Heart right ventricle (tissue), 16 donors: ENCODE results near the gene PADI1. TPM values are rescaled to one million over a fixed set of nuclear protein-coding genes. Genes with fewer than 3 reads are reported as not detected.

Experiments
- ATAC-seq, 8 donors: fragments of 200-7000 bp; cut with Tn5 transposase; one replicate each; pipeline ENCODE4 v1.9.1; 2020; ENCODE audit warnings: mild to moderate bottlenecking in 8 of 8, moderate library complexity in 8 of 8, moderate number of reproducible peaks in 1 of 8
- DNase-seq, 2 donors: peaks; one replicate each; pipeline ENCODE4 v3.0.0-alpha.2; 2020
- H3K27ac ChIP-seq, 10 donors: fragments of 200-600 bp; sonication (generic) in 2 of 10; one replicate each; pipeline versions ENCODE4 v1.5.0 to v1.8.0; 2020 to 2022; ENCODE audit warnings: mild to moderate bottlenecking in 3 of 10
- H3K27me3 ChIP-seq, 7 donors: fragments of 200-600 bp; one replicate each; pipeline ENCODE4 v1.8.0; 2021 to 2022; ENCODE audit warnings: mild to moderate bottlenecking in 2 of 7
- H3K36me3 ChIP-seq, 9 donors: fragments of 200-600 bp; sonication (generic) in 1 of 9; one replicate each; pipeline versions ENCODE4 v1.5.0 to v1.8.0; 2020 to 2022; ENCODE audit warnings: mild to moderate bottlenecking in 2 of 9
- H3K4me1 ChIP-seq, 9 donors: fragments of 200-600 bp; sonication (generic) in 1 of 9; one replicate each; pipeline versions ENCODE4 v1.5.0 to v1.8.0; 2020 to 2022; ENCODE audit warnings: mild to moderate bottlenecking in 4 of 9
- H3K4me3 ChIP-seq, 10 donors: fragments of 200-600 bp; sonication (generic) in 2 of 10; one replicate each; pipeline versions ENCODE4 v1.5.0 to v1.8.0; 2020 to 2022; ENCODE audit warnings: mild to moderate bottlenecking in 7 of 10, moderate library complexity in 2 of 10
- H3K9me3 ChIP-seq, 11 donors: fragments of 200-600 bp in 10 of 11; sonication (generic) in 2 of 11; one replicate each; pipeline versions ENCODE4 v1.5.0 to v1.8.0; 2013 to 2022; ENCODE audit warnings: mild to moderate bottlenecking in 2 of 11, control low read depth in 1 of 11, moderate library complexity in 1 of 11
- WGBS, 2 donors: extraction: QIAGEN DNeasy Blood & Tissue Kit; methylation state at CpG; one replicate each; pipeline ENCODE4 v1.1.7; 2013; ENCODE audit warnings: inconsistent platforms in 1 of 2; 5-methylcytosine and 5-hydroxymethylcytosine counted together
- intact Hi-C, 10 donors: fragments of 100-400 bp; cut with DNase I; formaldehyde crosslinking; loops; one replicate each; pipeline versions ENCODE4 v1.11.1 to v1.14.2; 2022
- polyA plus RNA-seq, 2 donors: library from polyadenylated mRNA; stranded (reverse); fragments of 200-250 nt; gene quantifications; one replicate each; pipeline ENCODE4 v1.2.3, GENCODE V29; 2013
- total RNA-seq, 10 donors: library from RNA; stranded (reverse); fragmentation: NEBNext Ultra II Directional in 3 of 10; extraction: Animal tissue kit (Norgen Biotek cat#: 25700) in 3 of 10; gene quantifications; one replicate each; pipeline versions ENCODE4 v1.2.1 to v1.2.4, GENCODE V29; 2021 to 2023
- TF ChIP-seq, protein P1 (sequence below), 9 donors: fragments of 200-600 bp; sonication (generic) in 2 of 9; IDR thresholded peaks; one replicate each; pipeline versions ENCODE4 v1.5.0 to v1.8.0; 2021 to 2022; ENCODE audit warnings: antibody characterized with exemption in 9 of 9, mild to moderate bottlenecking in 5 of 9, moderate library complexity in 1 of 9
- donor health status: Arrhythmogenic right ventricular cardiomyopathy.
- donor health status: ischemic (EF 13 %, LVEDD 7.1; RV severe dilation, severe dysfunction).
- donor health status: healthy with polysubstance abuse.
- donor health status: DM: no; HTN: yes; CAD: no.
- donor health status: DM: no; HTN: no; CAD: no.
- donor health status: ischemic (EF 25% LVEDD 6.9; RV normal size, moderate dysfunction).
- donor health status: ischemic (EF 25% LVEDD 5.7; RV mildly dilated, moderate dysfunction).
- donor health status: healthy.
- donor health status: DM: yes; HTN: yes; CAD: no.
- donor health status: Ischemic cardiomyopathy.
- donor health status: ischemic (EF 35%, LVEDD 5.7; RV mildly dilated, moderate dysfunction).
- donor health status: nonischemic (EF 11% LVEDD 7.7; RV severe dilation, severe dysfunction).
- donor health status: DM: yes; HTN: yes; CAD: no.
- donor health status: PGD.
- donor health status: ischemic (EF 29% LVEDD 5.4; RV normal size, mild dysfunction).
- donor health status: nonischemic (EF 23%, LVEDD 6.1; RV moderate dilation, normal function).

Gene PADI1
- total and polyA plus RNA-seq, 12 donors, result 0.01 TPM; not detected in 11

DNA sequence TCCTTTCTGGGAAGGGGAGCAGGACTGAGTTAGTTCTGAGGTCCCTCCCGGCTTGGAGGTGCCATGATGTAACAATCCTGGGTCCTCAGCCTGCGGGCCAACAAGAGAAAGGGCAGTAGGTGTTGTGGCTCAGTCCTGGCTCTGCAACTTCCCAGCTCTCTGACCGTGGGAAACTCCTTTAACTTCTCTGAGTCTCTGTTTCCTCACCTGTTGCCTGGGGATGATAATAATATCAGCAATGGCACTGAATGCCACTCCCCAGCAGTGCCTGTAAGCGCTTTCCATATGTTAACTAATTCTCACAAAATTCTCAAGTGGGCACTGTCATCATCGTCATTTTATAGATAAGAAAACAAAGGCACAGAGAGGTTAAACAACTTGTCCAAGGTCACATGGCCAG, 46.3 kb downstream of the PADI1 start:
- H3K4me3 ChIP-seq, result no peak overlapping the region
- no peak overlapping the region for H3K27ac ChIP-seq
- no peaks in the 10 kb centered on the region for H3K9me3 ChIP-seq
- H3K4me1 ChIP-seq, result no peaks in the 10 kb centered on the region
- DNase-seq (no peak), ATAC-seq (no peak)
- intact Hi-C loops, result no loop called here
- TF ChIP-seq, protein P1, sequence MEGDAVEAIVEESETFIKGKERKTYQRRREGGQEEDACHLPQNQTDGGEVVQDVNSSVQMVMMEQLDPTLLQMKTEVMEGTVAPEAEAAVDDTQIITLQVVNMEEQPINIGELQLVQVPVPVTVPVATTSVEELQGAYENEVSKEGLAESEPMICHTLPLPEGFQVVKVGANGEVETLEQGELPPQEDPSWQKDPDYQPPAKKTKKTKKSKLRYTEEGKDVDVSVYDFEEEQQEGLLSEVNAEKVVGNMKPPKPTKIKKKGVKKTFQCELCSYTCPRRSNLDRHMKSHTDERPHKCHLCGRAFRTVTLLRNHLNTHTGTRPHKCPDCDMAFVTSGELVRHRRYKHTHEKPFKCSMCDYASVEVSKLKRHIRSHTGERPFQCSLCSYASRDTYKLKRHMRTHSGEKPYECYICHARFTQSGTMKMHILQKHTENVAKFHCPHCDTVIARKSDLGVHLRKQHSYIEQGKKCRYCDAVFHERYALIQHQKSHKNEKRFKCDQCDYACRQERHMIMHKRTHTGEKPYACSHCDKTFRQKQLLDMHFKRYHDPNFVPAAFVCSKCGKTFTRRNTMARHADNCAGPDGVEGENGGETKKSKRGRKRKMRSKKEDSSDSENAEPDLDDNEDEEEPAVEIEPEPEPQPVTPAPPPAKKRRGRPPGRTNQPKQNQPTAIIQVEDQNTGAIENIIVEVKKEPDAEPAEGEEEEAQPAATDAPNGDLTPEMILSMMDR (IDR thresholded peaks at IDR 0.05), result no peak
- H3K27me3 ChIP-seq, result peaks cover 0 to 73% (median 58%) of the 10 kb centered on the region in 7 donors
- H3K36me3 ChIP-seq, result no peaks in the 10 kb centered on the region
- 52 to 54% methylated on average over 5 of the region's 5 CpGs for WGBS, 2 donors

DNA sequence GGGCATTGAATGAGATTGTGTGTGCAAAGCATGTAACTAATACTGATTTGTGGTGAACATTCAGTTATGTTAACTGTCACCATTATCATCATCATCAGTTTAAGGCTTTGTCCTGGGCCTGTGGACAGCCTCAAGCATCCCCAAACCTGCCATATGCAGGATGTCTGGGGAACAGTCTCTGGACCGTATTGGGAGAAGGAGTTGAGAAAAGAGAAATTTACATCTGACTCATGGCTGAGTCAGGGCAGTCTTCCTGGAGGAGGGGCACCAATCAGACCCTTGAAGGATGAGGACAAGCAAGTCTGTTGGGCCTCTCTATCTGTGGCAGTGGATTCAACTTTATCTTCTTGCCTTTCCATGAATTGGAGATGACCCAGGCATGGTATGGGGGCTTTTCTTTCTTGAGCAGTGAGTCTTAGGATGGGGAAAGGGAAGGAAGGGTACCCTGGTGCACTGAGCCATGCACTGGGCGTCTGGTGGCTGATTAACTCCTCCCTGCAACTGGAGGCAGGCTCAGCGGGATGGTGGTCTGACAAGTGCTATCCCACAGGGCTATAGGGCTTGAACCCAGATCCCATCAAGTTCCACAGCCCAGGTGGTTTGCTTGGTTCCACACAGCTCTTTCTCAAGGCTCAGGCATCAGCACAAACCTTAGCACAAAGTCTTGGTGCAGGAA, 46.9 kb downstream of the PADI1 start:
- no peaks in the 10 kb centered on the region for H3K9me3 ChIP-seq
- 47 to 57% methylated on average over 3 of the region's 3 CpGs for WGBS, 2 donors
- no peaks in the 10 kb centered on the region for H3K4me1 ChIP-seq
- TF ChIP-seq, protein P1 (IDR thresholded peaks at IDR 0.05), result no peak
- no peak overlapping the region for H3K27ac ChIP-seq
- no peaks in the 10 kb centered on the region for H3K36me3 ChIP-seq
- DNase-seq (no peak), ATAC-seq (no peak)
- H3K4me3 ChIP-seq, result no peak overlapping the region
- peaks cover 0 to 73% (median 55%) of the 10 kb centered on the region in 7 donors for H3K27me3 ChIP-seq
- intact Hi-C loops, result no loop called here

DNA sequence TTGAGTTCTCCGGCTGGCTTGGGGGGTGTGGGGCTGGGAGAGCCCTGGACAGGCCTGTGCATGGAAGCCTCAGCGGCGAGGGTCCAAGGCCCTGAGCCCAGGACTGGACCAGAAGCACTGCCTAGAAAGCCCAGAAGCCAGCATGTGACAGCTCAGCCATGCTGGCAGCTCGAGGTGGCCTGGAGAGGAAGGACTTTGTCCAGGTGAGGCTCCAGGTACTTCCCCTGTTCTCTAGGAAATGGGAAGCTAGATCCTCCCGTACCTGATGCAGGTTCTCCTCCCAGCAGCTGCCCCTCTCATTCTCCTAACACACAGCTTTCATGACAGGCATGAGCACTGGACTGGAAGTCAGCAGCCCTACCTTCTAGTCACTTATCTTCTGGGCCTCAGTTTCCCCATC, 50.4 kb downstream of the PADI1 start:
- no peaks in the 10 kb centered on the region for H3K4me1 ChIP-seq
- no peak overlapping the region for H3K4me3 ChIP-seq
- intact Hi-C loops, result no loop called here
- WGBS, 2 donors, result 44 to 79% methylated on average over 5 of the region's 5 CpGs
- no peak overlapping the region for H3K27ac ChIP-seq
- no peaks in the 10 kb centered on the region for H3K9me3 ChIP-seq
- ATAC-seq (no peak), DNase-seq (no peak)
- peaks cover 0 to 69% (median 46%) of the 10 kb centered on the region in 7 donors for H3K27me3 ChIP-seq
- H3K36me3 ChIP-seq, result no peaks in the 10 kb centered on the region
- TF ChIP-seq, protein P1 (IDR thresholded peaks at IDR 0.05), result no peak

DNA sequence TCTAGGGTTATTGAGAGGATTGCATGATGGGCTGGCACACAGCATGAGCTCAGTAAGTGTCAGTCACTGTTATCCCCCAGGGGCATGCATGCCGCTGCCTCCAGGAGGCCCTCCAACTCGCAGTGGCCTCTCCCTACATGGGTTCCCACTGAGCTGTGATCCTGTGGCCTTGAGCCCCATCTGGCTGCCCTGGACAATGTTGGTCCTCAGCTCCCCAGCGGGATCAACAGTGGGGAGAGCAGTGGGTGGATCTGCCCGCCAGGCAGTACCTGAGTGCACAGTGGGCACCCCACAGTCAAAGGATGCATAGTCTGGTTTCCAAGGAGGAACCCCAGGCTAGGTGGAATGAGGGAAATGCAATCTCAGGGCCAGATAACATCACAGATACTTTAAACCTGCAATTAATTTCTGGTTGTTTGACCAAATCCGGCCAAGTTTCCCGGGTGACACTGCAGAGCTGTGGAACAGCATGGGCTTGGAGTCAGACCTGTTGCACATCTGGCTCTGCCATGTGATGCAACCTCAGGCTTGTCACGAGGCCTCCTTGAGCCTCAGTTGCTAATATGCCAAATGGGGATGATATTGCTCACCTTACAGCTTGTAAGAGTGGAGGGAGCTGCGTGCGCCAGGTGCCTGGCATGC, 53.3 kb downstream of the PADI1 start:
- intact Hi-C loops, result no loop called here
- 71 to 73% methylated on average over 9 of the region's 9 CpGs for WGBS, 2 donors
- TF ChIP-seq, protein P1 (IDR thresholded peaks at IDR 0.05), result no peak
- H3K36me3 ChIP-seq, result no peaks in the 10 kb centered on the region
- H3K27ac ChIP-seq, result no peak overlapping the region
- ATAC-seq (no peak), DNase-seq (no peak)
- H3K27me3 ChIP-seq, result peaks cover 0 to 58% (median 41%) of the 10 kb centered on the region in 7 donors
- H3K9me3 ChIP-seq, result peaks cover 0 to 11% (median 0%) of the 10 kb centered on the region in 11 donors
- H3K4me1 ChIP-seq, result no peaks in the 10 kb centered on the region
- no peak overlapping the region for H3K4me3 ChIP-seq
